K562 (cell line): ENCODE results near the gene MATN4. TPM values are rescaled to one million over a fixed set of nuclear protein-coding genes. Genes with fewer than 3 reads are reported as not detected.

ENCODE experiments used
- ATAC-seq: fragments of 200-7000 bp; cut with Tn5 transposase; 3 replicates; pipeline ENCODE4 v1.9.1; 2020; ENCODE audit warnings: moderate library complexity
- BruUV-seq: library from RNA; stranded (reverse); fragments of 400-500 nt; replicated peaks from 2 replicates; lab custom pipeline; 2021; lab: Mats Ljungman, UMichigan
- CTCF ChIA-PET: fragments of 300-600 bp; formaldehyde crosslinking; extraction: SDS; loops from one replicate; lab custom pipeline; 2021; ENCODE audit warnings: low intra/inter-chr PET ratio; lab: Yijun Ruan, JAX
- POLR2A ChIA-PET: fragments of 300-600, 350-650 bp; sonication (Branson Sonifier 250); formaldehyde crosslinking; extraction: SDS; loops from one replicate; lab custom pipeline; 2021; ENCODE audit warnings: antibody characterized with exemption, inconsistent platforms; lab: Yijun Ruan, JAX
- DNase-seq, 4 experiments: peaks; one replicate each; pipeline versions ENCODE4 v3.0.0 to v3.0.0-alpha.2; 2011 to 2018; ENCODE audit warnings: low spot score in 3 of 4, mixed read lengths in 3 of 4; ENCODE audit errors: extremely low read depth in 1 of 4
- FAIRE-seq: peaks from 2 replicates; lab custom pipeline; 2011; peaks lifted over from hg19 to GRCh38; lab: Jason Lieb, UNC
- H2AFZ ChIP-seq: 2 replicates; pipeline ENCODE4 v1.6.0; 2011; ENCODE audit warnings: low read depth, low read length, control low read depth, inconsistent platforms
- H3K27ac ChIP-seq: fragments of 200-600 bp; 3 replicates; pipeline ENCODE4 v1.8.0; 2011; ENCODE audit warnings: low read depth, mild to moderate bottlenecking, control low read depth, inconsistent platforms, low read length, moderate library complexity, mixed read lengths; ENCODE audit errors: extremely low read depth
- H3K27me3 ChIP-seq, 2 experiments: fragments of 300-600 bp in 1 of 2; 2 replicates in 1 of 2; 3 replicates in 1 of 2; pipeline versions ENCODE4 v1.6.0 to v1.8.0; 2011; ENCODE audit warnings: inconsistent platforms in 2 of 2, low read length in 2 of 2, mild to moderate bottlenecking in 1 of 2, mixed read lengths in 1 of 2, moderate library complexity in 1 of 2; ENCODE audit not compliant: control insufficient read depth in 2 of 2, insufficient read depth in 2 of 2
- H3K36me3 ChIP-seq: fragments of 300-600 bp; 3 replicates; pipeline ENCODE4 v1.8.0; 2011; ENCODE audit warnings: mild to moderate bottlenecking, low read length, inconsistent platforms; ENCODE audit not compliant: control insufficient read depth, insufficient read depth
- H3K4me1 ChIP-seq, 2 experiments: fragments of 200-600 bp in 1 of 2; replicated peaks in 1 of 2; 2 replicates in 1 of 2; 3 replicates in 1 of 2; pipeline versions ENCODE4 v1.5.1 to v1.8.0; 2011; ENCODE audit warnings: inconsistent platforms in 2 of 2, low read length in 2 of 2, mild to moderate bottlenecking in 1 of 2, mixed read lengths in 1 of 2, moderate library complexity in 1 of 2; ENCODE audit not compliant: control insufficient read depth in 2 of 2, insufficient read depth in 2 of 2
- H3K4me2 ChIP-seq: 2 replicates; pipeline ENCODE4 v1.6.1; 2011; ENCODE audit warnings: low read length, control low read depth, inconsistent platforms, mixed read lengths; ENCODE audit not compliant: insufficient read depth
- H3K4me3 ChIP-seq: fragments of 200-600 bp; sonication (generic), shearing (Covaris generic); 2 replicates; pipeline ENCODE4 v1.5.1; 2016; ENCODE audit warnings: control low read depth, inconsistent platforms
- H3K79me2 ChIP-seq: fragments of 200-600 bp; 3 replicates; pipeline ENCODE4 v1.8.0; 2011; ENCODE audit warnings: low read length, inconsistent platforms; ENCODE audit not compliant: control insufficient read depth, insufficient read depth
- H3K9ac ChIP-seq, 2 experiments: 2 replicates each; pipeline versions ENCODE4 v1.6.0 to v1.6.1; 2011; ENCODE audit warnings: low read depth in 2 of 2, low read length in 2 of 2, control low read depth in 1 of 2, inconsistent platforms in 1 of 2, mild to moderate bottlenecking in 1 of 2, mixed read lengths in 1 of 2; ENCODE audit not compliant: insufficient read depth in 1 of 2
- H3K9me1 ChIP-seq: one replicate; pipeline ENCODE4 v1.6.0; 2011; ENCODE audit warnings: inconsistent platforms, mild to moderate bottlenecking, low read length, moderate library complexity; ENCODE audit not compliant: control insufficient read depth, insufficient read depth
- H3K9me3 ChIP-seq: replicated peaks from 2 replicates; pipeline ENCODE4 v1.5.1; 2011; ENCODE audit warnings: low read depth, low read length, inconsistent platforms; ENCODE audit not compliant: control insufficient read depth, insufficient read depth
- H4K20me1 ChIP-seq: replicated peaks from 2 replicates; pipeline ENCODE4 v1.6.1; 2011; ENCODE audit warnings: low read length, inconsistent platforms, mixed read lengths; ENCODE audit not compliant: control insufficient read depth, insufficient read depth
- BCL6 ChIP-seq: fragments of 250-450 bp; sonication (Bioruptor Pico); IDR thresholded peaks from 2 replicates; pipeline ENCODE4 v1.4.0; 2020
- BRD4 ChIP-seq: fragments of 200-600 bp; sonication (generic); IDR thresholded peaks from 2 replicates; pipeline ENCODE4 v1.6.1; 2017; ENCODE audit warnings: inconsistent platforms
- PHF8 ChIP-seq: fragments of 200-600 bp; sonication (generic); IDR thresholded peaks from 2 replicates; pipeline ENCODE4 v1.6.1; 2012; ENCODE audit warnings: mixed run types, mild to moderate bottlenecking, inconsistent platforms, low read length, moderate library complexity, borderline replicate concordance
- POLR2AphosphoS5 ChIP-seq: IDR thresholded peaks from 2 replicates; pipeline ENCODE4 v1.6.1; 2011; ENCODE audit warnings: mild to moderate bottlenecking, low read depth, low read length, moderate library complexity; ENCODE audit not compliant: control insufficient read depth, insufficient read depth
- ZKSCAN3 ChIP-seq: fragments of 250-450 bp; sonication (Bioruptor Pico); IDR thresholded peaks from 2 replicates; pipeline ENCODE4 v1.4.0; 2020
- WGBS: fragments of 100-300 bp; shearing (Covaris generic); methylation state at CpG from one replicate; pipeline ENCODE4 v1.1.6; 2016; ENCODE audit warnings: low coverage, mixed read lengths; ENCODE audit not compliant: insufficient coverage; ENCODE audit errors: missing lambda C conversion rate; 5-methylcytosine and 5-hydroxymethylcytosine counted together
- in situ Hi-C: fragments of 300-500 bp; cut with MboI; formaldehyde crosslinking; loops from 4 replicates; pipeline ENCODE4 v1.15.0; 2018; ENCODE audit warnings: inconsistent platforms, mixed read lengths
- intact Hi-C: fragments of 100-400 bp; cut with micrococcal nuclease; formaldehyde crosslinking; loops from 2 replicates; pipeline ENCODE4 v1.14.2; 2022
- polyA plus RNA-seq, 8 experiments: library from polyadenylated mRNA; depleted of rRNA in 4 of 8; stranded (reverse) in 5 of 8; unstranded in 3 of 8; fragments of >200 nt; fragmentation: Nextera tagmentation in 2 of 8; fragmentation: Illumina TruSeq in 1 of 8; extraction: Ambion mirVana in 2 of 8; extraction: Trizol in 1 of 8; gene quantifications; 2 replicates each; pipeline versions ENCODE4 v1.2.1 to v1.2.3, GENCODE V29; 2011 to 2014; ENCODE audit warnings: inconsistent platforms in 1 of 8, missing spikeins in 1 of 8
- total RNA-seq, 7 experiments: library from RNA; depleted of rRNA in 6 of 7; stranded (reverse); fragments of >200 nt in 6 of 7; fragmentation: Illumina TruSeq in 2 of 7; extraction: Trizol in 2 of 7; gene quantifications; 2 replicates each; pipeline versions ENCODE4 v1.2.1 to v1.2.3, GENCODE V29; 2011 to 2021; ENCODE audit warnings: low replicate concordance in 1 of 7

MATN4 gene
- total and polyA plus RNA-seq, 9 of the 15 experiments (the other 6 are each of a cell fraction or from before 2014, with no cell fraction given), result 0.09 TPM; not detected in 8

GRCh38 chr20:45341579-45341938, 33.5 kb upstream of the MATN4 start:
- Histone ChIP-seq H2AFZ (no peak overlapping the region), H3K4me1 (peaks cover 69 to 86% of the 10 kb centered on the region in 2 experiments), H3K36me3 (peaks cover 9% of the 10 kb centered on the region; the same call in 2 of the 3 replicates), H4K20me1 (peaks cover 13% of the 10 kb centered on the region; the same call in 1 of the 2 replicates), H3K9me3 (no peaks in the 10 kb centered on the region), H3K27me3 (no peaks in the 10 kb centered on the region), H3K27ac (no peak overlapping the region), H3K9me1 (no peaks in the 10 kb centered on the region), H3K9ac (peak overlapping the region; percentile 1 to 86; a peak in 1 of 4 replicates), H3K4me2 (peak overlapping the region; percentile 42; the same call in 1 of the 2 replicates), H3K79me2 (peaks cover 7% of the 10 kb centered on the region; the same call in 1 of the 3 replicates), H3K4me3 (no peak overlapping the region)
- FAIRE-seq (no peak), DNase-seq (no peak), ATAC-seq (no peak)
- POLR2A ChIA-PET, result interaction anchor here (0.6 to 1.9 kb wide), 10 partner anchors 9 to 287 kb away, joined by 3 to 7 read pairs (median 3); partner anchors contain the start of gene SYS1
- 23% methylated on average over 3 of the region's 3 CpGs for WGBS
- intact Hi-C loops, result no loop called here
- TF ChIP-seq ZKSCAN3 (CRISPR knock-in tag), result no peak
- TF ChIP-seq POLR2AphosphoS5, result no peak
- in situ Hi-C loops, result no loop called here
- CTCF ChIA-PET, result no interaction called here
- BruUV-seq, result no TSS peak

- FAIRE-seq, result no peak
- Histone ChIP-seq H3K4me3 (no peak overlapping the region), H3K27ac (no peak overlapping the region), H4K20me1 (0 out of 2 replicates have a peak, but pooled peaks cover 13% of the 10 kb centered on the region), H2AFZ (no peak overlapping the region), H3K4me1 (peaks cover 71 to 82% of the 10 kb centered on the region in 2 experiments), H3K9me1 (no peaks in the 10 kb centered on the region), H3K9me3 (no peaks in the 10 kb centered on the region), H3K27me3 (no peaks in the 10 kb centered on the region), H3K79me2 (peaks cover 6% of the 10 kb centered on the region; the same call in 1 of the 3 replicates), H3K4me2 (no peak overlapping the region), H3K36me3 (peaks cover 9% of the 10 kb centered on the region; the same call in 1 of the 3 replicates), H3K9ac (no peak overlapping the region)
- CTCF ChIA-PET, result no interaction called here
- BruUV-seq, result no TSS peak
- WGBS, result 59% methylated on average over 1 of the region's 1 CpG
- DNase-seq, result no peak
- POLR2A ChIA-PET, result interaction anchor here (0.6 to 1.9 kb wide), 5 partner anchors 14 to 288 kb away, joined by 3 to 7 read pairs (median 3); no protein-coding TSS in a partner anchor
- no peak for TF ChIP-seq BCL6 (CRISPR knock-in tag)
- no peak for TF ChIP-seq PHF8
- no peak for TF ChIP-seq BRD4
- in situ Hi-C loops, result no loop called here
- no peak for ATAC-seq
- intact Hi-C loops, result no loop called here
Measured at GRCh38 chr20:45340951-45341350, 32.9 kb upstream of the MATN4 start.
